ENCODE measurements around the gene CDH9. TPM values are rescaled to one million over a fixed set of nuclear protein-coding genes. Genes with fewer than 3 reads are reported as not detected.

Gene CDH9
- polyA plus RNA-seq, 1 experiment: not detected

GRCh38 chr5:26981750-26982149 is 56.6 kb downstream of the CDH9 start:
- CTCF ChIA-PET: no interaction called here
- DNase-seq (ENCODE audit: low read depth): no peak
- TF ChIP-seq CTCF (IDR thresholded peaks at IDR 0.05; ENCODE audit: insufficient read depth, low read depth, low read length): no peak
- POLR2A ChIA-PET: no interaction called here
- no peaks in the 10 kb centered on the region for H3K36me3 ChIP-seq (ENCODE audit: control insufficient read depth, insufficient read depth, low read length)
- H3K4me3 ChIP-seq (ENCODE audit: low read depth, low read length): no peak overlapping the region
- no peaks in the 10 kb centered on the region for H3K27me3 ChIP-seq (ENCODE audit: control insufficient read depth, insufficient read depth, low read length)

GRCh38 chr5:26959290-26959689 is 79.1 kb downstream of the CDH9 start:
- no peak for TF ChIP-seq CTCF (IDR thresholded peaks at IDR 0.05; ENCODE audit: insufficient read depth, low read depth, low read length)
- no peak overlapping the region for H3K4me3 ChIP-seq (ENCODE audit: low read depth, low read length)
- DNase-seq (ENCODE audit: low read depth): no peak
- H3K36me3 ChIP-seq (ENCODE audit: control insufficient read depth, insufficient read depth, low read length): no peaks in the 10 kb centered on the region
- no peaks in the 10 kb centered on the region for H3K27me3 ChIP-seq (ENCODE audit: control insufficient read depth, insufficient read depth, low read length)
- ChIA-PET POLR2A (no interaction called here), CTCF (no interaction called here)

GRCh38 chr5:26955161-26955560 is 83.2 kb downstream of the CDH9 start:
- H3K36me3 ChIP-seq (ENCODE audit: control insufficient read depth, insufficient read depth, low read length): no peaks in the 10 kb centered on the region
- CTCF ChIA-PET: no interaction called here
- no peak for TF ChIP-seq CTCF (IDR thresholded peaks at IDR 0.05; ENCODE audit: insufficient read depth, low read depth, low read length)
- POLR2A ChIA-PET: no interaction called here
- no peak overlapping the region for H3K4me3 ChIP-seq (ENCODE audit: low read depth, low read length)
- no peak for DNase-seq (ENCODE audit: low read depth)
- no peaks in the 10 kb centered on the region for H3K27me3 ChIP-seq (ENCODE audit: control insufficient read depth, insufficient read depth, low read length)

- ChIA-PET POLR2A (no interaction called here), CTCF (no interaction called here)
- Histone ChIP-seq H3K27me3 (ENCODE audit: control insufficient read depth, insufficient read depth, low read length) (no peaks in the 10 kb centered on the region), H3K4me3 (ENCODE audit: low read depth, low read length) (no peak overlapping the region), H3K36me3 (ENCODE audit: control insufficient read depth, insufficient read depth, low read length) (no peaks in the 10 kb centered on the region)
- DNase-seq (ENCODE audit: low read depth): no peak
- TF ChIP-seq CTCF (IDR thresholded peaks at IDR 0.05; ENCODE audit: insufficient read depth, low read depth, low read length): no peak
These were observed 89.5 kb downstream of the CDH9 start for GRCh38 chr5:26948921-26949320.

GRCh38 chr5:26945901-26946300 is 92.5 kb downstream of the CDH9 start:
- ChIA-PET POLR2A (no interaction called here), CTCF (no interaction called here)
- H3K36me3 ChIP-seq (ENCODE audit: control insufficient read depth, insufficient read depth, low read length): no peaks in the 10 kb centered on the region
- DNase-seq (ENCODE audit: low read depth): no peak
- no peak overlapping the region for H3K4me3 ChIP-seq (ENCODE audit: low read depth, low read length)
- no peaks in the 10 kb centered on the region for H3K27me3 ChIP-seq (ENCODE audit: control insufficient read depth, insufficient read depth, low read length)
- no peak for TF ChIP-seq CTCF (IDR thresholded peaks at IDR 0.05; ENCODE audit: insufficient read depth, low read depth, low read length)

All from BJ (cell line).